Transverse colon (tissue), 4 donors: ENCODE measurements around the gene GPC5. TPM values are rescaled to one million over a fixed set of nuclear protein-coding genes. Genes with fewer than 3 reads are reported as not detected.

Experiments
- DNase-seq: peaks from one replicate; pipeline ENCODE4 v3.0.0-alpha.2; 2019
- H3K27ac ChIP-seq, 4 donors: fragments of 200-600 bp; sonication (generic); 2 replicates each; pipeline ENCODE4 v1.5.1; 2016 to 2018; ENCODE audit warnings: inconsistent platforms in 4 of 4
- H3K27me3 ChIP-seq: fragments of 200-600 bp; sonication (generic); 2 replicates; pipeline ENCODE4 v1.5.1; 2017; ENCODE audit warnings: inconsistent platforms
- H3K36me3 ChIP-seq, 4 donors: fragments of 200-600 bp; sonication (generic); 2 replicates each; pipeline ENCODE4 v1.5.1; 2017 to 2019; ENCODE audit warnings: inconsistent platforms in 4 of 4
- H3K4me1 ChIP-seq, 4 donors: fragments of 200-600 bp; sonication (generic); 2 replicates each; pipeline ENCODE4 v1.5.1; 2017 to 2020; ENCODE audit warnings: inconsistent platforms in 4 of 4
- H3K4me3 ChIP-seq, 4 donors: fragments of 200-600 bp; sonication (generic); 1 replicate in 1 of 4; 2 replicates in 3 of 4; pipeline versions ENCODE4 v1.5.1 to v1.6.1; 2017 to 2019; ENCODE audit warnings: inconsistent platforms in 4 of 4
- H3K9me3 ChIP-seq, 2 donors: fragments of 200-600 bp; sonication (generic); 2 replicates each; pipeline ENCODE4 v1.5.1; 2017 to 2019; ENCODE audit warnings: inconsistent platforms in 2 of 2
- CTCF ChIP-seq, 5 experiments: fragments of 200-600 bp in 3 of 5; fragments of 450-650 bp in 2 of 5; sonication (generic) in 3 of 5; IDR thresholded peaks; 1 replicate in 2 of 5; 2 replicates in 3 of 5; pipeline ENCODE4 v1.5.1; 2016 to 2017; ENCODE audit warnings: antibody characterized with exemption in 5 of 5, inconsistent platforms in 3 of 5, mild to moderate bottlenecking in 2 of 5, moderate library complexity in 1 of 5
- EP300 ChIP-seq: sonication (generic); formaldehyde crosslinking; IDR thresholded peaks from one replicate; pipeline ENCODE4 v1.6.1; 2017; ENCODE audit warnings: antibody characterized with exemption, low read depth
- POLR2A ChIP-seq: fragments of 450-650 bp; IDR thresholded peaks from one replicate; pipeline ENCODE4 v1.6.1; 2016; ENCODE audit warnings: antibody characterized with exemption, mild to moderate bottlenecking, moderate library complexity
- POLR2AphosphoS5 ChIP-seq, 3 donors: sonication (generic); formaldehyde crosslinking; IDR thresholded peaks; one replicate each; pipeline ENCODE4 v1.6.1; 2016; ENCODE audit warnings: antibody characterized with exemption in 3 of 3
- WGBS, 2 donors: methylation state at CpG; one replicate each; pipeline ENCODE4 v1.1.5; 2018; ENCODE audit warnings: low coverage in 1 of 2; 5-methylcytosine and 5-hydroxymethylcytosine counted together
- in situ Hi-C, 4 donors: fragments of 200-750 bp; cut with MboI; loops; one replicate each; pipeline versions ENCODE4 v1.15.0 to v1.15.1; 2017; ENCODE audit warnings: low sequenced_read_pairs in 3 of 4, low pct_ligation_motif_present in 1 of 4, low pct_unique_long_range_greater_than_20kb in 1 of 4
- intact Hi-C: fragments of 100-400 bp; cut with DNase I; formaldehyde crosslinking; loops from one replicate; pipeline ENCODE4 v1.15.1; 2023; ENCODE audit warnings: low total_unique reads
- total RNA-seq, 4 donors: library from RNA; depleted of rRNA; stranded (reverse); fragments of >200 nt; gene quantifications; one replicate each; pipeline ENCODE4 v1.1.0, GENCODE V29; 2016

The GPC5 gene
- total RNA-seq, 4 donors from 2014 or later = 0.48 to 1.4 TPM; not detected in 2

- in situ Hi-C loops (no loop called here), intact Hi-C loops (no loop called here)
- TF ChIP-seq CTCF (IDR thresholded peaks at IDR 0.05) = no peak
- no peak for TF ChIP-seq POLR2AphosphoS5 (IDR thresholded peaks at IDR 0.05)
- TF ChIP-seq POLR2A = no peak
- TF ChIP-seq EP300 = no peak
- no peak for DNase-seq
- H3K36me3 ChIP-seq = no peaks in the 10 kb centered on the region
- H3K4me1 ChIP-seq = no peaks in the 10 kb centered on the region
- H3K27me3 ChIP-seq = no peaks in the 10 kb centered on the region
- H3K4me3 ChIP-seq = no peak overlapping the region
- WGBS, 2 donors = 56 to 82% methylated on average over 4 of the region's 4 CpGs
- no peaks in the 10 kb centered on the region for H3K9me3 ChIP-seq
- H3K27ac ChIP-seq = no peak overlapping the region
Observed at GRCh38 chr13:92768602-92769001, 1370.2 kb downstream of the GPC5 start.

- Histone ChIP-seq H3K27me3 (no peaks in the 10 kb centered on the region), H3K4me3 (no peak overlapping the region), H3K9me3 (no peaks in the 10 kb centered on the region), H3K36me3 (no peaks in the 10 kb centered on the region), H3K4me1 (no peaks in the 10 kb centered on the region), H3K27ac (no peak overlapping the region)
- DNase-seq = no peak
- in situ Hi-C loops (no loop called here), intact Hi-C loops (no loop called here)
- WGBS, 2 donors = 83 to 89% methylated on average over 1 of the region's 1 CpG
- no peak for TF ChIP-seq POLR2AphosphoS5 (IDR thresholded peaks at IDR 0.05)
- TF ChIP-seq EP300 = no peak
- no peak for TF ChIP-seq POLR2A
- no peak for TF ChIP-seq CTCF (IDR thresholded peaks at IDR 0.05)
Observed at GRCh38 chr13:92769046-92769445, 1370.6 kb downstream of the GPC5 start.

- Histone ChIP-seq H3K27me3 (no peaks in the 10 kb centered on the region), H3K9me3 (no peaks in the 10 kb centered on the region), H3K4me1 (no peaks in the 10 kb centered on the region), H3K36me3 (no peaks in the 10 kb centered on the region), H3K4me3 (no peak overlapping the region), H3K27ac (no peak overlapping the region)
- in situ Hi-C loops (no loop called here), intact Hi-C loops (no loop called here)
- WGBS, 2 donors = 75 to 77% methylated on average over 3 of the region's 3 CpGs
- DNase-seq = no peak
- TF ChIP-seq CTCF (IDR thresholded peaks at IDR 0.05) (no peak), EP300 (no peak), POLR2A (no peak), POLR2AphosphoS5 (IDR thresholded peaks at IDR 0.05) (no peak)
Observed at GRCh38 chr13:92775658-92776057, 1377.2 kb downstream of the GPC5 start.

- Histone ChIP-seq H3K36me3 (no peaks in the 10 kb centered on the region), H3K27me3 (no peaks in the 10 kb centered on the region), H3K4me3 (no peak overlapping the region), H3K4me1 (no peaks in the 10 kb centered on the region), H3K27ac (no peak overlapping the region), H3K9me3 (no peaks in the 10 kb centered on the region)
- in situ Hi-C loops = no loop called here
- TF ChIP-seq POLR2A (no peak), EP300 (no peak), POLR2AphosphoS5 (IDR thresholded peaks at IDR 0.05) (no peak), CTCF (IDR thresholded peaks at IDR 0.05) (no peak)
- WGBS, 2 donors = 86 to 88% methylated on average over 7 of the region's 7 CpGs
- no peak for DNase-seq
- intact Hi-C loops = no loop called here
Observed at GRCh38 chr13:92781965-92782690, 1383.7 kb downstream of the GPC5 start.
